ENCODE measurements around the gene ATP8B4. TPM values are rescaled to one million over a fixed set of nuclear protein-coding genes. Genes with fewer than 3 reads are reported as not detected.
A peak's percentile ranks its signal among the peaks of the same experiment; 100 is the strongest.

The ATP8B4 gene
- total and polyA plus RNA-seq, 2 donors (not counting 1 experiment from before 2014, with no cell fraction given), result 3.5 to 19.5 TPM

DNA sequence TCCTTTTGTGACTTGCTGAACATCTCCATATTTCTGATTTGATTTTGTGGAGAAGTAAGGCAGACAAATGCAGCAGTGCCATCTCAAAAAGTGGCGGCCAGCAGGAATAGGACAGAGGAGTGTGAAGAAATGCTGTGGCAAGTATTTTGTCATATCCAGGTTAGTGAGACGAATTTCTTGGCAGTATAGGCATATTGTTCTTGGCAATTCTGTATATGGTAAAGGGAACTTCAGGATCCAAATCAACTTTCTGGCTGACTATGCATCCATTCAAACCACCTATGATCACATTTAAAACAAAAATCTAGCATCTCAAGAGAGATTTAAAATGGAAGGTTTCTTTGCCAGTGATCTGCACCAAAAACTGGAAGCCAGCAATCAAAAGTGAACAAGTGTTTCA, 270.2 kb downstream of the ATP8B4 start:
- peak; percentile 42 to 54 for DNase-seq (ENCODE audit: low read depth in 2 of 2)
- Histone ChIP-seq H3K79me2 (ENCODE audit: control insufficient read depth, insufficient read depth, low read length) (no peaks in the 10 kb centered on the region), H3K4me3 (replicated peaks in 1 of 4; ENCODE audit: control extremely low read depth in 1 of 4, insufficient read depth in 1 of 4, low read depth in 3 of 4, low read length in 4 of 4) (no peak overlapping the region), H4K20me1 (ENCODE audit: control insufficient read depth, extremely low read depth, insufficient read depth, low read length) (no peaks in the 10 kb centered on the region), H3K9ac (ENCODE audit: insufficient read depth, low read length) (no peak overlapping the region), H2AFZ (ENCODE audit: low read length) (no peak overlapping the region), H3K4me2 (ENCODE audit: extremely low read depth, insufficient read depth, low read length) (peak overlapping the region; percentile 21), H3K9me3 (ENCODE audit: control insufficient read depth, insufficient read depth, low read depth, low read length) (no peaks in the 10 kb centered on the region), H3K27me3 (ENCODE audit: control insufficient read depth, insufficient read depth, low read length) (no peaks in the 10 kb centered on the region), H3K4me1 (ENCODE audit: control insufficient read depth, extremely low read depth, insufficient read depth, low read length) (peaks cover 13% of the 10 kb centered on the region), H3K36me3 (ENCODE audit: control insufficient read depth, insufficient read depth, low read length) (no peaks in the 10 kb centered on the region), H3K27ac (ENCODE audit: insufficient read depth, low read length) (peak overlapping the region; percentile 83)
- no peak for TF ChIP-seq EZH2 (IDR thresholded peaks at IDR 0.05; ENCODE audit: low read length, missing control alignments)
- TF ChIP-seq, protein P1, sequence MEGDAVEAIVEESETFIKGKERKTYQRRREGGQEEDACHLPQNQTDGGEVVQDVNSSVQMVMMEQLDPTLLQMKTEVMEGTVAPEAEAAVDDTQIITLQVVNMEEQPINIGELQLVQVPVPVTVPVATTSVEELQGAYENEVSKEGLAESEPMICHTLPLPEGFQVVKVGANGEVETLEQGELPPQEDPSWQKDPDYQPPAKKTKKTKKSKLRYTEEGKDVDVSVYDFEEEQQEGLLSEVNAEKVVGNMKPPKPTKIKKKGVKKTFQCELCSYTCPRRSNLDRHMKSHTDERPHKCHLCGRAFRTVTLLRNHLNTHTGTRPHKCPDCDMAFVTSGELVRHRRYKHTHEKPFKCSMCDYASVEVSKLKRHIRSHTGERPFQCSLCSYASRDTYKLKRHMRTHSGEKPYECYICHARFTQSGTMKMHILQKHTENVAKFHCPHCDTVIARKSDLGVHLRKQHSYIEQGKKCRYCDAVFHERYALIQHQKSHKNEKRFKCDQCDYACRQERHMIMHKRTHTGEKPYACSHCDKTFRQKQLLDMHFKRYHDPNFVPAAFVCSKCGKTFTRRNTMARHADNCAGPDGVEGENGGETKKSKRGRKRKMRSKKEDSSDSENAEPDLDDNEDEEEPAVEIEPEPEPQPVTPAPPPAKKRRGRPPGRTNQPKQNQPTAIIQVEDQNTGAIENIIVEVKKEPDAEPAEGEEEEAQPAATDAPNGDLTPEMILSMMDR (conservative IDR thresholded peaks at IDR 0.05 in 1 of 2, IDR thresholded peaks at IDR 0.05 in 1 of 2; ENCODE audit: low read depth in 1 of 2, low read length in 2 of 2), result no peak

DNA sequence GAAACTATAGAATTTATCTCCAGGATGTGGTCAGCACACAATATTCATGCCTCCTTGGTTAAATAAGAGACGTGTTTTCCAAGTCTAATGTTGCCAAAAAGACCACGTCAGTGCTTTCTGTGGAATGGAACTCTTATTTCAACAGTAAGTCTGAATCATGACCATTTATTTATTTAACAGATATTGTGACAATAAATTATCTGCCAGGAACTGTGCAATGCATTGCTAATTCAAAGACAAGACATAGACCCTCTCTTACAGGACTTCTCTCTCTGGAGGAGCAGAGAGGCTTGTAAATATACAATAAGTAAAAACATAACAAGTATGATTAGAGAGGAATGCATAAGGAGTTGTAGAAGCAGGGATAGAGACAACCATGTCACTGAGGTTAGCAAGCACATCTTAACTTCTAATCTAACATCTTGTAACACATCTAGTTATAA, 270.7 kb downstream of the ATP8B4 start:
- H2AFZ ChIP-seq (ENCODE audit: low read length), result no peak overlapping the region
- H3K79me2 ChIP-seq (ENCODE audit: control insufficient read depth, insufficient read depth, low read length), result no peaks in the 10 kb centered on the region
- H3K36me3 ChIP-seq (ENCODE audit: control insufficient read depth, insufficient read depth, low read length), result no peaks in the 10 kb centered on the region
- H3K4me2 ChIP-seq (ENCODE audit: extremely low read depth, insufficient read depth, low read length), result peak overlapping the region; percentile 62
- peak overlapping the region; percentile 83 for H3K27ac ChIP-seq (ENCODE audit: insufficient read depth, low read length)
- peaks cover 13% of the 10 kb centered on the region for H3K4me1 ChIP-seq (ENCODE audit: control insufficient read depth, extremely low read depth, insufficient read depth, low read length)
- no peak overlapping the region for H3K9ac ChIP-seq (ENCODE audit: insufficient read depth, low read length)
- no peaks in the 10 kb centered on the region for H3K9me3 ChIP-seq (ENCODE audit: control insufficient read depth, insufficient read depth, low read depth, low read length)
- no peak overlapping the region for H3K4me3 ChIP-seq (replicated peaks in 1 of 4; ENCODE audit: control extremely low read depth in 1 of 4, insufficient read depth in 1 of 4, low read depth in 3 of 4, low read length in 4 of 4)
- H4K20me1 ChIP-seq (ENCODE audit: control insufficient read depth, extremely low read depth, insufficient read depth, low read length), result no peaks in the 10 kb centered on the region
- no peak for TF ChIP-seq EZH2 (IDR thresholded peaks at IDR 0.05; ENCODE audit: low read length, missing control alignments)
- TF ChIP-seq, protein P1 (conservative IDR thresholded peaks at IDR 0.05 in 1 of 2, IDR thresholded peaks at IDR 0.05 in 1 of 2; ENCODE audit: low read depth in 1 of 2, low read length in 2 of 2), result no peak
- no peaks in the 10 kb centered on the region for H3K27me3 ChIP-seq (ENCODE audit: control insufficient read depth, insufficient read depth, low read length)
- peak; percentile 98 to 99 for DNase-seq (ENCODE audit: low read depth in 2 of 2)

DNA sequence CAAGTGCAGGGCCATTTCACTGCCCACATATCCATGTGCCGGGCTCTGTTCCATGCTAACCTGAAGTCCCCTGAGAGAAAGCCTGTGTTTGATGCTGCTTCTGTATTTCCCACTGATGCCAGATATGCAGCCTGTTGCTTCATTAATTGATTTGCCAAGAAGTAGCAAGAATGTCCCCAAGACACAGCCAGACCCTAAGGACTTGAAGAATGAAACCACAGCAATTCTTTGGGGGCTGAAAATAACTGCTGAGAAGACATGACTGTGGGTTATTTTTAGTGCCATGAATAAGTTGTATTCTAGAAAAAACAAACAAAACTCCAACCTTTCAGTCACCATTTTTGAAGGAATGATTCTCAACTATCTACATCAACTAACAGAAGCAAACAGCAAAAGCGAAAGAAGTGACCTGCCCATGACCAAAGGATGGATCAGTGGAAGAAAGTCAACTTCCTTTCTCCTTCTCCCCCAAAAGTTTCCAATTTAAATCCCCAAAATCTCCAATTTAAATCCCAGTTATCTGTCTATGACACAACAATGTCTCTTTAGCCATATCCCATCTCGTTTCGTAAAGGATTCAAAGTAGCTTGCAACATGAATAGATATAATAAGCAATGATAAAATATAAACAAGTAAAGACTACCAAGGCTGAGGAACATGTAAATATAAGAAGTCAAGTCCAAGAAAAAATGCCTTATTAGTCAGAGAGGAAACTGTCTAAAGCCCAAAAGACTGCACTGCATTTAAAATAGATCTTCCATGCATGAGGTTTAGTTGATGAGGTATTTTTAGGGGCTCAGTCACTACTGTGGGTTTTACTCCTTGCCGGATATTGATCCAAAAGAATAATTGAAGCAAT, 271.4 kb downstream of the ATP8B4 start:
- Histone ChIP-seq H3K27ac (ENCODE audit: insufficient read depth, low read length) (peak overlapping the region; percentile 83), H3K4me1 (ENCODE audit: control insufficient read depth, extremely low read depth, insufficient read depth, low read length) (peaks cover 13% of the 10 kb centered on the region), H3K4me2 (ENCODE audit: extremely low read depth, insufficient read depth, low read length) (peak overlapping the region; percentile 62), H3K36me3 (ENCODE audit: control insufficient read depth, insufficient read depth, low read length) (no peaks in the 10 kb centered on the region), H3K4me3 (replicated peaks in 1 of 4; ENCODE audit: control extremely low read depth in 1 of 4, insufficient read depth in 1 of 4, low read depth in 3 of 4, low read length in 4 of 4) (peak overlapping the region in 1 of 4 experiments; percentile 4), H4K20me1 (ENCODE audit: control insufficient read depth, extremely low read depth, insufficient read depth, low read length) (no peaks in the 10 kb centered on the region), H3K79me2 (ENCODE audit: control insufficient read depth, insufficient read depth, low read length) (no peaks in the 10 kb centered on the region), H3K9me3 (ENCODE audit: control insufficient read depth, insufficient read depth, low read depth, low read length) (no peaks in the 10 kb centered on the region), H3K9ac (ENCODE audit: insufficient read depth, low read length) (no peak overlapping the region), H3K27me3 (ENCODE audit: control insufficient read depth, insufficient read depth, low read length) (no peaks in the 10 kb centered on the region), H2AFZ (ENCODE audit: low read length) (no peak overlapping the region)
- TF ChIP-seq, protein P1 (conservative IDR thresholded peaks at IDR 0.05 in 1 of 2, IDR thresholded peaks at IDR 0.05 in 1 of 2; ENCODE audit: low read depth in 1 of 2, low read length in 2 of 2), result no peak
- no peak for TF ChIP-seq EZH2 (IDR thresholded peaks at IDR 0.05; ENCODE audit: low read length, missing control alignments)
- peak; percentile 61 to 78 for DNase-seq (ENCODE audit: low read depth in 2 of 2)
